ENCODE measurements around the gene FSTL1.

The FSTL1 gene

GRCh38 chr3:120404876-120405275 is 45.9 kb downstream of the FSTL1 start:
- no peak for TF ChIP-seq GATA3 (IDR thresholded peaks at IDR 0.05; ENCODE audit: low read depth, low read length)
- no peak for TF ChIP-seq GATA2 (IDR thresholded peaks at IDR 0.05; ENCODE audit: low read depth, low read length)

- TF ChIP-seq GATA2 (IDR thresholded peaks at IDR 0.05; ENCODE audit: low read depth, low read length): no peak
Measured at GRCh38 chr3:120402257-120402656, 48.5 kb downstream of the FSTL1 start.

GRCh38 chr3:120399372-120399771 is 51.4 kb downstream of the FSTL1 start:
- TF ChIP-seq GATA3 (IDR thresholded peaks at IDR 0.05; ENCODE audit: low read depth, low read length) (no peak), GATA2 (IDR thresholded peaks at IDR 0.05; ENCODE audit: low read depth, low read length) (no peak)

GRCh38 chr3:120396469-120396868 is 54.3 kb downstream of the FSTL1 start:
- no peak for TF ChIP-seq GATA2 (IDR thresholded peaks at IDR 0.05; ENCODE audit: low read depth, low read length)
- no peak for TF ChIP-seq GATA3 (IDR thresholded peaks at IDR 0.05; ENCODE audit: low read depth, low read length)

- TF ChIP-seq GATA3 (IDR thresholded peaks at IDR 0.05; ENCODE audit: low read depth, low read length) (no peak), GATA2 (IDR thresholded peaks at IDR 0.05; ENCODE audit: low read depth, low read length) (no peak)
Measured at GRCh38 chr3:120394347-120394746, 56.4 kb downstream of the FSTL1 start.

- TF ChIP-seq GATA3 (IDR thresholded peaks at IDR 0.05; ENCODE audit: low read depth, low read length): no peak
- TF ChIP-seq GATA2 (IDR thresholded peaks at IDR 0.05; ENCODE audit: low read depth, low read length): no peak
Measured at GRCh38 chr3:120393761-120394160, 57.0 kb downstream of the FSTL1 start.

GRCh38 chr3:120393243-120393642 is 57.5 kb downstream of the FSTL1 start:
- TF ChIP-seq GATA3 (IDR thresholded peaks at IDR 0.05; ENCODE audit: low read depth, low read length) (no peak), GATA2 (IDR thresholded peaks at IDR 0.05; ENCODE audit: low read depth, low read length) (no peak)

GRCh38 chr3:120382941-120383447 is 67.8 kb downstream of the FSTL1 start:
- TF ChIP-seq GATA2 (IDR thresholded peaks at IDR 0.05; ENCODE audit: low read depth, low read length): no peak
- no peak for TF ChIP-seq GATA3 (IDR thresholded peaks at IDR 0.05; ENCODE audit: low read depth, low read length)

GRCh38 chr3:120381503-120381902 is 69.3 kb downstream of the FSTL1 start:
- TF ChIP-seq GATA2 (IDR thresholded peaks at IDR 0.05; ENCODE audit: low read depth, low read length) (no peak), GATA3 (IDR thresholded peaks at IDR 0.05; ENCODE audit: low read depth, low read length) (no peak)

GRCh38 chr3:120370463-120370862 is 80.3 kb downstream of the FSTL1 start:
- TF ChIP-seq GATA2 (IDR thresholded peaks at IDR 0.05; ENCODE audit: low read depth, low read length) (no peak), GATA3 (IDR thresholded peaks at IDR 0.05; ENCODE audit: low read depth, low read length) (no peak)

- TF ChIP-seq GATA3 (IDR thresholded peaks at IDR 0.05; ENCODE audit: low read depth, low read length) (no peak), GATA2 (IDR thresholded peaks at IDR 0.05; ENCODE audit: low read depth, low read length) (no peak)
Measured at GRCh38 chr3:120369037-120369467, 81.7 kb downstream of the FSTL1 start.

- TF ChIP-seq GATA2 (IDR thresholded peaks at IDR 0.05; ENCODE audit: low read depth, low read length): no peak
- no peak for TF ChIP-seq GATA3 (IDR thresholded peaks at IDR 0.05; ENCODE audit: low read depth, low read length)
Measured at GRCh38 chr3:120368172-120368571, 82.6 kb downstream of the FSTL1 start.

GRCh38 chr3:120364821-120365220 is 86.0 kb downstream of the FSTL1 start:
- TF ChIP-seq GATA2 (IDR thresholded peaks at IDR 0.05; ENCODE audit: low read depth, low read length) (no peak), GATA3 (IDR thresholded peaks at IDR 0.05; ENCODE audit: low read depth, low read length) (no peak)

GRCh38 chr3:120364101-120364500 is 86.7 kb downstream of the FSTL1 start:
- TF ChIP-seq GATA2 (IDR thresholded peaks at IDR 0.05; ENCODE audit: low read depth, low read length) (no peak), GATA3 (IDR thresholded peaks at IDR 0.05; ENCODE audit: low read depth, low read length) (no peak)

- TF ChIP-seq GATA2 (IDR thresholded peaks at IDR 0.05; ENCODE audit: low read depth, low read length): no peak
Measured at GRCh38 chr3:120357807-120358206, 93.0 kb downstream of the FSTL1 start.

GRCh38 chr3:120355486-120355885 is 95.3 kb downstream of the FSTL1 start:
- TF ChIP-seq GATA2 (IDR thresholded peaks at IDR 0.05; ENCODE audit: low read depth, low read length): no peak
- no peak for TF ChIP-seq GATA3 (IDR thresholded peaks at IDR 0.05; ENCODE audit: low read depth, low read length)
